ENCODE data around the gene RAD51D. TPM values are rescaled to one million over a fixed set of nuclear protein-coding genes. Genes with fewer than 3 reads are reported as not detected.

The RAD51D gene
- total RNA-seq, 1 donor from 2014 or later: 22.5 TPM

DNA sequence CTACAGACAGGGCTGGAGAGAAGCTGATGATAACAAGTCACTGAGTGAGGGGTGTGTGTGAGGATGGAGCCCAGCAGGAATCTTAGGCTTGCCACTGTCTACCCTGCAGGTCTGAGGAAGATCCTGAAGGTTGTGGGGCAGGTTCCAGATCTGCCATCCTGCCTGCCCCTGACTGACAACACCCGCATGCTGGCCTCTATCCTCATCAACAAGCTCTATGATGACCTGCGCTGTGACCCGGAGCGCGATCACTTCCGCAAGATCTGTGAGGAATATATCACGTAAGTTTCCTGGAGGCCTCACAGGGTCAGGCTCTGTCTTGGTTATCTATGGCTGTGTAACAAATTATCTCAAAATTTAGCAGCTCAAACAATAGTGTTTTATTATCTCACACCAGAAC is 44.2 kb upstream of the RAD51D start:
- H3K27me3 Mint-ChIP-seq (ENCODE audit: low read depth): peaks cover 39% of the 10 kb centered on the region

GRCh38 chr17:35162755-35163154 is 43.1 kb upstream of the RAD51D start:
- TF ChIP-seq, protein P1, sequence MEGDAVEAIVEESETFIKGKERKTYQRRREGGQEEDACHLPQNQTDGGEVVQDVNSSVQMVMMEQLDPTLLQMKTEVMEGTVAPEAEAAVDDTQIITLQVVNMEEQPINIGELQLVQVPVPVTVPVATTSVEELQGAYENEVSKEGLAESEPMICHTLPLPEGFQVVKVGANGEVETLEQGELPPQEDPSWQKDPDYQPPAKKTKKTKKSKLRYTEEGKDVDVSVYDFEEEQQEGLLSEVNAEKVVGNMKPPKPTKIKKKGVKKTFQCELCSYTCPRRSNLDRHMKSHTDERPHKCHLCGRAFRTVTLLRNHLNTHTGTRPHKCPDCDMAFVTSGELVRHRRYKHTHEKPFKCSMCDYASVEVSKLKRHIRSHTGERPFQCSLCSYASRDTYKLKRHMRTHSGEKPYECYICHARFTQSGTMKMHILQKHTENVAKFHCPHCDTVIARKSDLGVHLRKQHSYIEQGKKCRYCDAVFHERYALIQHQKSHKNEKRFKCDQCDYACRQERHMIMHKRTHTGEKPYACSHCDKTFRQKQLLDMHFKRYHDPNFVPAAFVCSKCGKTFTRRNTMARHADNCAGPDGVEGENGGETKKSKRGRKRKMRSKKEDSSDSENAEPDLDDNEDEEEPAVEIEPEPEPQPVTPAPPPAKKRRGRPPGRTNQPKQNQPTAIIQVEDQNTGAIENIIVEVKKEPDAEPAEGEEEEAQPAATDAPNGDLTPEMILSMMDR (conservative IDR thresholded peaks at IDR 0.05): no peak
- Mint-ChIP-seq H3K27me3 (ENCODE audit: low read depth) (peaks cover 41% of the 10 kb centered on the region), H3K36me3 (ENCODE audit: low read depth) (no peaks in the 10 kb centered on the region), H3K27ac (ENCODE audit: unreplicated experiment) (no peak overlapping the region), H3K9me3 (no peaks in the 10 kb centered on the region), H3K4me3 (no peak overlapping the region), H3K4me1 (no peaks in the 10 kb centered on the region)
- DNase-seq (ENCODE audit: low read depth, low spot score): no peak

More for the DNA sequence above, 44.2 kb upstream of the RAD51D start:
- H3K9me3 Mint-ChIP-seq: no peaks in the 10 kb centered on the region
- no peak overlapping the region for H3K27ac Mint-ChIP-seq (ENCODE audit: unreplicated experiment)
- no peak overlapping the region for H3K4me3 Mint-ChIP-seq
- no peak for DNase-seq (ENCODE audit: low read depth, low spot score)
- no peaks in the 10 kb centered on the region for H3K36me3 Mint-ChIP-seq (ENCODE audit: low read depth)
- no peaks in the 10 kb centered on the region for H3K4me1 Mint-ChIP-seq
- TF ChIP-seq, protein P1 (conservative IDR thresholded peaks at IDR 0.05): no peak

- H3K27me3 Mint-ChIP-seq (ENCODE audit: low read depth): peaks cover 40% of the 10 kb centered on the region
- TF ChIP-seq, protein P1 (conservative IDR thresholded peaks at IDR 0.05): no peak
- no peak overlapping the region for H3K4me3 Mint-ChIP-seq
- no peak for DNase-seq (ENCODE audit: low read depth, low spot score)
- H3K27ac Mint-ChIP-seq (ENCODE audit: unreplicated experiment): no peak overlapping the region
- no peaks in the 10 kb centered on the region for H3K9me3 Mint-ChIP-seq
- H3K4me1 Mint-ChIP-seq: no peaks in the 10 kb centered on the region
- no peaks in the 10 kb centered on the region for H3K36me3 Mint-ChIP-seq (ENCODE audit: low read depth)
Measured at GRCh38 chr17:35161281-35161761, 41.7 kb upstream of the RAD51D start.

- no peak overlapping the region for H3K27ac Mint-ChIP-seq (ENCODE audit: unreplicated experiment)
- TF ChIP-seq, protein P1 (conservative IDR thresholded peaks at IDR 0.05): no peak
- H3K27me3 Mint-ChIP-seq (ENCODE audit: low read depth): peaks cover 38% of the 10 kb centered on the region
- no peak for DNase-seq (ENCODE audit: low read depth, low spot score)
- no peak overlapping the region for H3K4me3 Mint-ChIP-seq
- no peaks in the 10 kb centered on the region for H3K4me1 Mint-ChIP-seq
- H3K9me3 Mint-ChIP-seq: no peaks in the 10 kb centered on the region
- H3K36me3 Mint-ChIP-seq (ENCODE audit: low read depth): no peaks in the 10 kb centered on the region
Measured at GRCh38 chr17:35160354-35161201, 40.9 kb upstream of the RAD51D start.

DNA sequence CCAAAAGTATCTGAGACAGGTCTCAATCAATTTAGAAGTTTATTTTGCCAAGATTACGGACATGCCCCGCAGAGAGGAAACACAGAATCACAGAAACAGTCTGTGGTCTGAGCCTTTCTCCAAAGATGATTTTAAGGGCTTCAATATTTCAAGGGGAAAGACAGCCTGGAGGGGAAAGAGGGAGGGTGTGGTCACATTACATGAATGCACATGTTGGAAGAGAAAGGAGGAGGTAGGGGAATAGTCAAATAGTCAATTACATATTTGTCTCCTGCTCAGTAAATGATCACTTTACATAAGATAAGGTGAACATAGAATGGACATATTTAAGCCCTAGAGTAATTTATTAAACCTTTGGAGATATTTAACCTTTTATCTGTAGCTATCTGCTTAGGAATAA is 40.3 kb upstream of the RAD51D start:
- peaks cover 36% of the 10 kb centered on the region for H3K27me3 Mint-ChIP-seq (ENCODE audit: low read depth)
- H3K4me3 Mint-ChIP-seq: no peak overlapping the region
- DNase-seq (ENCODE audit: low read depth, low spot score): no peak
- no peaks in the 10 kb centered on the region for H3K9me3 Mint-ChIP-seq
- H3K36me3 Mint-ChIP-seq (ENCODE audit: low read depth): no peaks in the 10 kb centered on the region
- no peak overlapping the region for H3K27ac Mint-ChIP-seq (ENCODE audit: unreplicated experiment)
- TF ChIP-seq, protein P1 (conservative IDR thresholded peaks at IDR 0.05): no peak
- H3K4me1 Mint-ChIP-seq: no peaks in the 10 kb centered on the region
